ENCODE measurements around the gene PCNX2. TPM values are rescaled to one million over a fixed set of nuclear protein-coding genes. Genes with fewer than 3 reads are reported as not detected.

PCNX2 gene
- total and polyA plus RNA-seq, 2 of the 13 experiments (the other 11 are each of a cell fraction or from before 2014, with no cell fraction given): 0.11 to 0.42 TPM

DNA sequence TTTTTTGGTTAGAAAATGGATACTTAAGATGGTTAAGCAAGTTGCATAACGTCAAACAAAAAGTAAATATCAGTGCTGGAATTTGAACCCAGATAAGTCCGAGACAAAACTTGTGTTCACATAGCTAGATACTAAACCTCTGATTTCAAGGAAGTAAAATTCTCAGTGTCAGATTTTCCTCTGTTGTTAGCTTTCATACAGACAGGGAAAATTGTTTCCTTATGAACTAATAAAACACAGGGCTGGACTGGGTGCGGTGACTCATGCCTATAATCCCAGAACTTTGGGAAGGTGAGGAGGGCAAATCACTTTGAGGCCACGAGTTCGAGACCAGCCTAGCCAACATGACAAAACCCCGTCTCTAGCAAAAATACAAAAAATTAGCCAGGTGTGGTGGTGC, 51.3 kb downstream of the PCNX2 start (continued):
- TF ChIP-seq, protein P1, sequence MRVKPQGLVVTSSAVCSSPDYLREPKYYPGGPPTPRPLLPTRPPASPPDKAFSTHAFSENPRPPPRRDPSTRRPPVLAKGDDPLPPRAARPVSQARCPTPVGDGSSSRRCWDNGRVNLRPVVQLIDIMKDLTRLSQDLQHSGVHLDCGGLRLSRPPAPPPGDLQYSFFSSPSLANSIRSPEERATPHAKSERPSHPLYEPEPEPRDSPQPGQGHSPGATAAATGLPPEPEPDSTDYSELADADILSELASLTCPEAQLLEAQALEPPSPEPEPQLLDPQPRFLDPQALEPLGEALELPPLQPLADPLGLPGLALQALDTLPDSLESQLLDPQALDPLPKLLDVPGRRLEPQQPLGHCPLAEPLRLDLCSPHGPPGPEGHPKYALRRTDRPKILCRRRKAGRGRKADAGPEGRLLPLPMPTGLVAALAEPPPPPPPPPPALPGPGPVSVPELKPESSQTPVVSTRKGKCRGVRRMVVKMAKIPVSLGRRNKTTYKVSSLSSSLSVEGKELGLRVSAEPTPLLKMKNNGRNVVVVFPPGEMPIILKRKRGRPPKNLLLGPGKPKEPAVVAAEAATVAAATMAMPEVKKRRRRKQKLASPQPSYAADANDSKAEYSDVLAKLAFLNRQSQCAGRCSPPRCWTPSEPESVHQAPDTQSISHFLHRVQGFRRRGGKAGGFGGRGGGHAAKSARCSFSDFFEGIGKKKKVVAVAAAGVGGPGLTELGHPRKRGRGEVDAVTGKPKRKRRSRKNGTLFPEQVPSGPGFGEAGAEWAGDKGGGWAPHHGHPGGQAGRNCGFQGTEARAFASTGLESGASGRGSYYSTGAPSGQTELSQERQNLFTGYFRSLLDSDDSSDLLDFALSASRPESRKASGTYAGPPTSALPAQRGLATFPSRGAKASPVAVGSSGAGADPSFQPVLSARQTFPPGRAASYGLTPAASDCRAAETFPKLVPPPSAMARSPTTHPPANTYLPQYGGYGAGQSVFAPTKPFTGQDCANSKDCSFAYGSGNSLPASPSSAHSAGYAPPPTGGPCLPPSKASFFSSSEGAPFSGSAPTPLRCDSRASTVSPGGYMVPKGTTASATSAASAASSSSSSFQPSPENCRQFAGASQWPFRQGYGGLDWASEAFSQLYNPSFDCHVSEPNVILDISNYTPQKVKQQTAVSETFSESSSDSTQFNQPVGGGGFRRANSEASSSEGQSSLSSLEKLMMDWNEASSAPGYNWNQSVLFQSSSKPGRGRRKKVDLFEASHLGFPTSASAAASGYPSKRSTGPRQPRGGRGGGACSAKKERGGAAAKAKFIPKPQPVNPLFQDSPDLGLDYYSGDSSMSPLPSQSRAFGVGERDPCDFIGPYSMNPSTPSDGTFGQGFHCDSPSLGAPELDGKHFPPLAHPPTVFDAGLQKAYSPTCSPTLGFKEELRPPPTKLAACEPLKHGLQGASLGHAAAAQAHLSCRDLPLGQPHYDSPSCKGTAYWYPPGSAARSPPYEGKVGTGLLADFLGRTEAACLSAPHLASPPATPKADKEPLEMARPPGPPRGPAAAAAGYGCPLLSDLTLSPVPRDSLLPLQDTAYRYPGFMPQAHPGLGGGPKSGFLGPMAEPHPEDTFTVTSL (CRISPR knock-in tag; IDR thresholded peaks at IDR 0.05; ENCODE audit: borderline replicate concordance): peak; percentile 44; the same call in 1 of the 2 replicates
- TF ChIP-seq POLR2A (IDR thresholded peaks at IDR 0.05; ENCODE audit: insufficient read depth in 1 of 2, low read depth in 2 of 2, low read length in 2 of 2) (no peak), HOXA7 (CRISPR knock-in tag; IDR thresholded peaks at IDR 0.05) (no peak), HNF4A (CRISPR knock-in tag; IDR thresholded peaks at IDR 0.05) (peak; percentile 54), IRF2 (CRISPR knock-in tag; IDR thresholded peaks at IDR 0.05) (no peak), AHR (CRISPR knock-in tag; IDR thresholded peaks at IDR 0.05) (no peak), SMARCE1 (IDR thresholded peaks at IDR 0.05; ENCODE audit: borderline replicate concordance) (no peak), SRSF9 (IDR thresholded peaks at IDR 0.05; ENCODE audit: borderline replicate concordance, insufficient read depth, low read depth, low read length, poor library complexity, severe bottlenecking) (no peak), ZNF260 (CRISPR knock-in tag; IDR thresholded peaks at IDR 0.05; ENCODE audit: borderline replicate concordance, low read depth) (no peak)
- TF ChIP-seq, protein P2, sequence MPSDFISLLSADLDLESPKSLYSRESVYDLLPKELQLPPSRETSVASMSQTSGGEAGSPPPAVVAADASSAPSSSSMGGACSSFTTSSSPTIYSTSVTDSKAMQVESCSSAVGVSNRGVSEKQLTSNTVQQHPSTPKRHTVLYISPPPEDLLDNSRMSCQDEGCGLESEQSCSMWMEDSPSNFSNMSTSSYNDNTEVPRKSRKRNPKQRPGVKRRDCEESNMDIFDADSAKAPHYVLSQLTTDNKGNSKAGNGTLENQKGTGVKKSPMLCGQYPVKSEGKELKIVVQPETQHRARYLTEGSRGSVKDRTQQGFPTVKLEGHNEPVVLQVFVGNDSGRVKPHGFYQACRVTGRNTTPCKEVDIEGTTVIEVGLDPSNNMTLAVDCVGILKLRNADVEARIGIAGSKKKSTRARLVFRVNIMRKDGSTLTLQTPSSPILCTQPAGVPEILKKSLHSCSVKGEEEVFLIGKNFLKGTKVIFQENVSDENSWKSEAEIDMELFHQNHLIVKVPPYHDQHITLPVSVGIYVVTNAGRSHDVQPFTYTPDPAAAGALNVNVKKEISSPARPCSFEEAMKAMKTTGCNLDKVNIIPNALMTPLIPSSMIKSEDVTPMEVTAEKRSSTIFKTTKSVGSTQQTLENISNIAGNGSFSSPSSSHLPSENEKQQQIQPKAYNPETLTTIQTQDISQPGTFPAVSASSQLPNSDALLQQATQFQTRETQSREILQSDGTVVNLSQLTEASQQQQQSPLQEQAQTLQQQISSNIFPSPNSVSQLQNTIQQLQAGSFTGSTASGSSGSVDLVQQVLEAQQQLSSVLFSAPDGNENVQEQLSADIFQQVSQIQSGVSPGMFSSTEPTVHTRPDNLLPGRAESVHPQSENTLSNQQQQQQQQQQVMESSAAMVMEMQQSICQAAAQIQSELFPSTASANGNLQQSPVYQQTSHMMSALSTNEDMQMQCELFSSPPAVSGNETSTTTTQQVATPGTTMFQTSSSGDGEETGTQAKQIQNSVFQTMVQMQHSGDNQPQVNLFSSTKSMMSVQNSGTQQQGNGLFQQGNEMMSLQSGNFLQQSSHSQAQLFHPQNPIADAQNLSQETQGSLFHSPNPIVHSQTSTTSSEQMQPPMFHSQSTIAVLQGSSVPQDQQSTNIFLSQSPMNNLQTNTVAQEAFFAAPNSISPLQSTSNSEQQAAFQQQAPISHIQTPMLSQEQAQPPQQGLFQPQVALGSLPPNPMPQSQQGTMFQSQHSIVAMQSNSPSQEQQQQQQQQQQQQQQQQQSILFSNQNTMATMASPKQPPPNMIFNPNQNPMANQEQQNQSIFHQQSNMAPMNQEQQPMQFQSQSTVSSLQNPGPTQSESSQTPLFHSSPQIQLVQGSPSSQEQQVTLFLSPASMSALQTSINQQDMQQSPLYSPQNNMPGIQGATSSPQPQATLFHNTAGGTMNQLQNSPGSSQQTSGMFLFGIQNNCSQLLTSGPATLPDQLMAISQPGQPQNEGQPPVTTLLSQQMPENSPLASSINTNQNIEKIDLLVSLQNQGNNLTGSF (CRISPR knock-in tag; IDR thresholded peaks at IDR 0.05): no peak
- TF ChIP-seq, protein P3, sequence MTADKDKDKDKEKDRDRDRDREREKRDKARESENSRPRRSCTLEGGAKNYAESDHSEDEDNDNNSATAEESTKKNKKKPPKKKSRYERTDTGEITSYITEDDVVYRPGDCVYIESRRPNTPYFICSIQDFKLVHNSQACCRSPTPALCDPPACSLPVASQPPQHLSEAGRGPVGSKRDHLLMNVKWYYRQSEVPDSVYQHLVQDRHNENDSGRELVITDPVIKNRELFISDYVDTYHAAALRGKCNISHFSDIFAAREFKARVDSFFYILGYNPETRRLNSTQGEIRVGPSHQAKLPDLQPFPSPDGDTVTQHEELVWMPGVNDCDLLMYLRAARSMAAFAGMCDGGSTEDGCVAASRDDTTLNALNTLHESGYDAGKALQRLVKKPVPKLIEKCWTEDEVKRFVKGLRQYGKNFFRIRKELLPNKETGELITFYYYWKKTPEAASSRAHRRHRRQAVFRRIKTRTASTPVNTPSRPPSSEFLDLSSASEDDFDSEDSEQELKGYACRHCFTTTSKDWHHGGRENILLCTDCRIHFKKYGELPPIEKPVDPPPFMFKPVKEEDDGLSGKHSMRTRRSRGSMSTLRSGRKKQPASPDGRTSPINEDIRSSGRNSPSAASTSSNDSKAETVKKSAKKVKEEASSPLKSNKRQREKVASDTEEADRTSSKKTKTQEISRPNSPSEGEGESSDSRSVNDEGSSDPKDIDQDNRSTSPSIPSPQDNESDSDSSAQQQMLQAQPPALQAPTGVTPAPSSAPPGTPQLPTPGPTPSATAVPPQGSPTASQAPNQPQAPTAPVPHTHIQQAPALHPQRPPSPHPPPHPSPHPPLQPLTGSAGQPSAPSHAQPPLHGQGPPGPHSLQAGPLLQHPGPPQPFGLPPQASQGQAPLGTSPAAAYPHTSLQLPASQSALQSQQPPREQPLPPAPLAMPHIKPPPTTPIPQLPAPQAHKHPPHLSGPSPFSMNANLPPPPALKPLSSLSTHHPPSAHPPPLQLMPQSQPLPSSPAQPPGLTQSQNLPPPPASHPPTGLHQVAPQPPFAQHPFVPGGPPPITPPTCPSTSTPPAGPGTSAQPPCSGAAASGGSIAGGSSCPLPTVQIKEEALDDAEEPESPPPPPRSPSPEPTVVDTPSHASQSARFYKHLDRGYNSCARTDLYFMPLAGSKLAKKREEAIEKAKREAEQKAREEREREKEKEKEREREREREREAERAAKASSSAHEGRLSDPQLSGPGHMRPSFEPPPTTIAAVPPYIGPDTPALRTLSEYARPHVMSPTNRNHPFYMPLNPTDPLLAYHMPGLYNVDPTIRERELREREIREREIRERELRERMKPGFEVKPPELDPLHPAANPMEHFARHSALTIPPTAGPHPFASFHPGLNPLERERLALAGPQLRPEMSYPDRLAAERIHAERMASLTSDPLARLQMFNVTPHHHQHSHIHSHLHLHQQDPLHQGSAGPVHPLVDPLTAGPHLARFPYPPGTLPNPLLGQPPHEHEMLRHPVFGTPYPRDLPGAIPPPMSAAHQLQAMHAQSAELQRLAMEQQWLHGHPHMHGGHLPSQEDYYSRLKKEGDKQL (CRISPR knock-in tag; IDR thresholded peaks at IDR 0.05; ENCODE audit: low read depth): no peak
